SKM-1 (cell line): ENCODE results near the gene SF3B5.
"Not testable (repeated sequence)": the region's sequence is repeated elsewhere in the genome, so short reads cannot be mapped to it uniquely, and the experiment has no call there.

Experiments used
- DNase-seq: peaks from one replicate; lab custom pipeline; 2025; ENCODE audit not compliant: unreplicated experiment; lab: John Stamatoyannopoulos, UW

The SF3B5 gene

GRCh38 chr6:144095134-144096002, at the start of gene SF3B5:
SF3B5 (minus strand) TSS chr6:144095573; CDS start chr6:144095497, 76 bp downstream.
- peak; percentile 99 for DNase-seq

- no peak for DNase-seq
Observed at GRCh38 chr6:144144996-144145395, 49.6 kb upstream of the SF3B5 start.

GRCh38 chr6:144143878-144144277, 48.5 kb upstream of the SF3B5 start:
- no peak for DNase-seq

GRCh38 chr6:144143106-144143505, 47.7 kb upstream of the SF3B5 start:
- DNase-seq: no peak

- no peak for DNase-seq
Observed at GRCh38 chr6:144141470-144141869, 46.1 kb upstream of the SF3B5 start.

- no peak for DNase-seq
Observed at GRCh38 chr6:144140867-144141266, 45.5 kb upstream of the SF3B5 start.

GRCh38 chr6:144139817-144140216, 44.4 kb upstream of the SF3B5 start:
- DNase-seq: peak; percentile 39

GRCh38 chr6:144138542-144138941, 43.2 kb upstream of the SF3B5 start:
- no peak for DNase-seq

GRCh38 chr6:144134737-144135136, 39.4 kb upstream of the SF3B5 start:
- no peak for DNase-seq

GRCh38 chr6:144134176-144134575, 38.8 kb upstream of the SF3B5 start:
- DNase-seq: no peak

- no peak for DNase-seq
Observed at GRCh38 chr6:144133225-144133821, 38.0 kb upstream of the SF3B5 start.

- DNase-seq: not testable (repeated sequence)
Observed at GRCh38 chr6:144132167-144132690, 36.9 kb upstream of the SF3B5 start.

GRCh38 chr6:144131248-144131709, 35.9 kb upstream of the SF3B5 start:
- no peak for DNase-seq

- DNase-seq: no peak
Observed at GRCh38 chr6:144129469-144129868, 34.1 kb upstream of the SF3B5 start.

GRCh38 chr6:144127097-144127496, 31.7 kb upstream of the SF3B5 start:
- no peak for DNase-seq

- no peak for DNase-seq
Observed at GRCh38 chr6:144123836-144124235, 28.5 kb upstream of the SF3B5 start.

- DNase-seq: peak; percentile 9
Observed at GRCh38 chr6:144123421-144123820, 28.0 kb upstream of the SF3B5 start.

- no peak for DNase-seq
Observed at GRCh38 chr6:144122861-144123260, 27.5 kb upstream of the SF3B5 start.

- DNase-seq: no peak
Observed at GRCh38 chr6:144119376-144119775, 24.0 kb upstream of the SF3B5 start.

- DNase-seq: no peak
Observed at GRCh38 chr6:144115219-144115618, 19.8 kb upstream of the SF3B5 start.

GRCh38 chr6:144113366-144113765, 18.0 kb upstream of the SF3B5 start:
- DNase-seq: no peak

GRCh38 chr6:144110210-144110609, 14.8 kb upstream of the SF3B5 start:
- no peak for DNase-seq
